HG02973 (cell line): ENCODE data around the gene RFX1.

Source experiments
- ATAC-seq: cut with Tn5 transposase; IDR thresholded peaks from one replicate; pipeline ENCODE4 v1.9.1; 2021; ENCODE audit warnings: moderate library complexity; ENCODE audit not compliant: unreplicated experiment

RFX1 gene

DNA sequence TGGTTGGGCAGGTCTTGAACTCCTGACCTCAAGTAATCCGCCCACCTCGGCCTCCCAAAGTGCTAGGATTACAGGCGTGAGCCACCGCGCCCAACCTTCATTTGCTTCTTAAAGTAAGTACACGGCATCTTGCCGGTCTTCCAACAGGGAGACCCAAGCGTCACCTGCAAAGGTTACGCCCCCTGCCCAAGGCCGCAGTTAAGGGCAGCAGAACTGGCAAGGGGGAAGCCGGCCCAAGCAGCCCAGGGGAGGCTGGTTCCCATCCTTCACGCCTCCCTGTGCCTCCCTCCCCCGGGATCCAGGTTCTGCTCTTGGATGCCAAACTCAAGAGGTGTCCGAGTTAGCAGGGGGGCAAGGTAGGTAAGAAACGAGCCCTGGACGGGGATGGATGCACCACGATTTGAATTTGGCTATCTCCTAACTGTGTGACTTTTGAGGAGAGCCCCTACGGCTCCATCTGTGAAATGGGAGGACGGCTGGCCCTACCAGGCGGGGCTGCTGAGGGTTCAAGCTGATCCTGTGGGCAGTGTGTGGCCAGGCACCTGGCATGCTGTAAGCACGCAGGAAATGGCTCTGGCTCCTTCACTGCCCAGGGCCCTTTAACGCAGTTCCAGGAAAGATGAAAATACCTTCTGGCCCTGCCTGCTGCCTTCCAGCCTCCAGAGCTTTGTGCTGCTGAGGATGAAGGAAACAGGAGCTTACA lies 9.0 kb downstream of the RFX1 start:
- ATAC-seq = no peak

GRCh38 chr19:13995878-13996765 lies 10.0 kb downstream of the RFX1 start:
- ATAC-seq = no peak

DNA sequence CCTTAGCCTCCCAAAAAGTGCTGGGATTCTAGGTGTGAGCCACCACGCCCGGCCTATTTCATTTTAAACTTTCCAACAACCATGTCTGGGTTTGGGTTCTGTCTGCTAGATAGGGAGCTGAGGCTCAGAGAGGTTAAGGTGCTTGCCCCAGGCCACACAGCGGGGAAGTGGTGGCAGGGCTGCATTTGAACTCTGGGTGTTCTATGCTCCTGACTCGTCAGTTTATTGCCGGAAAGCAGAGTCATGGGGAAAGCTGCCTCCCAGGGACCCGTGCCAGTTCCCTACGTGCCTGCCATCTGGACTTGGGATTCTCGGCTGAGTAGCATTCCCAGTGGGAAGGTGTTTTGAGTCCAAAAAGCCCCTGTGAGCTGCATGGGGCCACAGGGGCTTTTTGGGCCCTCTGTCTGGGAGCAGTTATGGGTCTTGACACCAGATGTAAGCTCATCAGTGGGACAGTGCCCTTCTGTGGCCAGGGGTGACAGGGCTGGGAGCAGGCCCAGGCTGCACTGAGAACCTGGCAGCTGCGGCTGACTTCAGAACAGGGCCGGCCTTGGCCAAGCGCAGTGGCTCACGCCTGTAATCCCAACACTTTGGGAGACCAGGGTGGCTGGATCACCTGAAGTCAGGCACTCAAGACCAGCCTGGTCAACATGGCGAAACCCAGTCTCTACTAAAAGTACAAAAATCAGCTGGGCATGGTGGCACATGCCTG lies 10.9 kb downstream of the RFX1 start:
- ATAC-seq = no peak

DNA sequence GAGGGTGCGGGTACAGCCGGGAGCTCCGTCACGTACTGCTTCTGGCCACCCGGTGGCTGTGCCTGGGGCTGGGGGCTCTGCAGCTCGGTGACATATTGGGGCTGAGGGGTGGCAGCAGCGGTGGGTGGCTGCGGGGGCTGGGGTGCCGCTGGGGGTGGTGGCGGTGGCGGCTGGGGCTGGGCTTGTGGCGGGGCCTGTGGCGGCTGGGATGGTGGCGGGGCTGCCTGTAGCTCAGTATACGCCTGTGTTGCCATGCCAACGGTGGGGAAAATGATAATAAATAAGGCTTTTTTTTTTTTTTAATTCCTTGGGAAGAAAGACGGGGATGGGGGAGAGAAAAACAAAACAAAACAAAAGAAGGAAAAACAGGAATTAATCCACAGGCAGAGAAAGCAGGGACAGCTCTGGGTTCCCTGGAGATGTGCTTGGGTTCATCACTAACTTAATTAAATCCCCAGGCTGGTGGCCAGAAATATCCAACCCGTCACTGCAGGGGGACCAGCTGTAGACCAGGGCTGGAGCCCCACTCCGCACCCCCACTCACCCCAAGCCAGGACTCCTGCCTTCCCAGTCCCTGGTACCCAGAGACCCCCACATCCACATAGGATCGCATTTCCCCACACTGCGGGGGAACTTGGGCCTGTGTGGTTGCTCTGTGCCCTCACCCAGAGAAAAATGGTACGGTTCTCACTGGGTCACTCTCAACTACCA lies 12.4 kb downstream of the RFX1 start:
- no peak for ATAC-seq

DNA sequence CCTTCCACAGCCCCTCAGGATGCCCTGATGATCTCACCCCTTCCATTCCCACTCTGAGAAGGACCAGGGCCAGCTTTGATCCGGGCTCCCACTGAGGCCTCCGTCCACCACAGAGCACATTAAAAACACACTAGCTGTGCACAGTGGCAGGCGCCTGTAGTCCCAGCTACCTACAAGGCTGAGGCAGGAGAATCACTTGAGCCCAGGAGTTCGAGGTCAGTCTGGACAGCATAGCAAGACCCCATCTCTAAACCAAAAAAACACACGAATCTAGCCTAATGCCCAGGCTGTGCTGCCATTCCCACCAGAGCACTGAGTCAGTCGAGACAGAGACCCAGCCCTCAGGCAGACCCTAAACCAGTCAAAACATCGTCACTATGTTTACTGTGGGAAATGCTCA lies 14.1 kb downstream of the RFX1 start:
- ATAC-seq = no peak

DNA sequence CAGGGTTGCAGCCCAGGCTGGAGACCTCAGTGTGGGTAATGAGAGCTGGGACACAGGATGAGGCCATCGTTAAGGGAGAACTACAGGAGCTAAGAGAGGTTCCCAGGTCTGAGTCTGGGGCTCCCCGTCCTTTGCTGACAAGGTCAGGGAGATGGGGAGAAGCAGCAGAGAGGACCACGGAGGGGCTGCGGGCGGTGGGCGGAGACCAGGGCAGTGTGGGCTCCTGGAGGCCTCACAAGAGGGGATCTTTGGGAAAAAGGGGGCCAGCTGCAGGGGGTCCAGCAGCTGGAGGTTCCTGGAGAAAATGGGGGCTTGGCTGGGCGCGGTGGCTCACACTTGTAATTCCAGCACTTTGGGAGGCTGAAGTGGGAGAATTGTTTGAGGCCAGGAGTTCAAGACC lies 16.0 kb downstream of the RFX1 start:
- ATAC-seq = no peak

- no peak for ATAC-seq
These were observed 16.6 kb downstream of the RFX1 start for GRCh38 chr19:13989487-13989886.

GRCh38 chr19:13987101-13987890 lies 18.8 kb downstream of the RFX1 start:
- ATAC-seq = no peak

GRCh38 chr19:13986348-13986904 lies 19.7 kb downstream of the RFX1 start:
- peak; percentile 67 for ATAC-seq

- ATAC-seq = peak; percentile 10
These were observed 20.3 kb downstream of the RFX1 start for GRCh38 chr19:13985771-13986347.

GRCh38 chr19:13984875-13985741 lies 21.0 kb downstream of the RFX1 start:
- ATAC-seq = no peak

- ATAC-seq = no peak
These were observed 21.9 kb downstream of the RFX1 start for GRCh38 chr19:13984186-13984585.

DNA sequence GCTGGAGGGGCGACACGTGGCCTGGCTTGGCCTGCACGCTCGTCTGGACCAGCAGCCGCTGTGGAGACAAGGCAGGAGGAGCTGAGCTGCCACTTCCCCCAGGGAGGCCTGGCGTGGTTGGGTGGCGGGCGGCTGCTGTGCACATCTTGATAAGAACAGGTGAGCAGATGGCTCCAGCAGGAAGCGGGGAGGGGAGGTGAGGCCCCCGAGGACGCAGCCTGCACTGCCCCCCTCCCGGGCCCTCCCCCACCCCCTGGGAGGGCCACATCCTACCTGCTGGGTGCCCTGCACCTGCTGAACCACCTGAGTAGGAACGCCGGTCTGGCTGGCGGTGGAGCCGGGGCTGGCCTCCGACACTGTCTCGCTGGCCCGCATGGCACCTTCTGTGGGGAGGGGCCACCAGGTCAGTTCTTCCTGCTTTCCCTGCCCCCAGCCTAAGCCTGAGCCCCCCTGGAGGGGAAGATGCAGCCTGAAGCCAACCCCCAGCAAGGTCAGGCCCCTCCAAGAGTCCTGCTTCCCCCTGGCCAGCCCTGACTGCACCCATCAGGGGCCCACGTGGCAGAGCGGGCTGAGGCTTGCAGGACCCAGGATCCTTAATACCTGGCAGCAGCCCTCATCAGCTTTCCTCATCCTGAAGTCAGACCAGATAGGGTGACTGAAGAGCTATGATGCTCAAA lies 22.8 kb downstream of the RFX1 start:
- ATAC-seq = no peak

- no peak for ATAC-seq
These were observed 23.3 kb downstream of the RFX1 start for GRCh38 chr19:13982773-13983172.

DNA sequence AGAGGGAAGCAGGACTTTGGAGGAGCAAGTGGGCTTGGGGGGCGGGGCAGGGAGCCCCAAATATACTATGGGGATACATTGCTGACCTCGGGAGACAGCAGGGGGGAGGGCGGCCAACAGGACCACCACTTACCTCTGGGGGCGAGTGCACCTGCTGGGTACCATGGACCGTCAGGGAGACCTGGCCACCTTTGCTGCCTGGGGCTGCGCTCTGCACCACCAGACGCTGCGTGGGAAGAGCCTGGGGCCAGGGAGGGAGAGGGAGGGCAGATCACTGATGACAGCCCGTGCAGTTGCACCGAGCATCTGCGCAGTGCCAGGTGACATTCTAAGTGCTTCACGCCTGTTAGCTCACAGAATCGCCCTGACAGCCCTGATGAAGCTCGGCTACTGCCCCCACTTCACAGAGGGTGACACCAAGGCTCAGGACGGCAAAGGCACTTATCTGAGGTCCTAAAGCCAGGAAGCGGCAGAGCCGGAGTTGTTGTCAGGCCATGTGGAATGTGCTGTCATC lies 24.1 kb downstream of the RFX1 start:
- no peak for ATAC-seq

GRCh38 chr19:13981467-13981866 lies 24.7 kb downstream of the RFX1 start:
- no peak for ATAC-seq

DNA sequence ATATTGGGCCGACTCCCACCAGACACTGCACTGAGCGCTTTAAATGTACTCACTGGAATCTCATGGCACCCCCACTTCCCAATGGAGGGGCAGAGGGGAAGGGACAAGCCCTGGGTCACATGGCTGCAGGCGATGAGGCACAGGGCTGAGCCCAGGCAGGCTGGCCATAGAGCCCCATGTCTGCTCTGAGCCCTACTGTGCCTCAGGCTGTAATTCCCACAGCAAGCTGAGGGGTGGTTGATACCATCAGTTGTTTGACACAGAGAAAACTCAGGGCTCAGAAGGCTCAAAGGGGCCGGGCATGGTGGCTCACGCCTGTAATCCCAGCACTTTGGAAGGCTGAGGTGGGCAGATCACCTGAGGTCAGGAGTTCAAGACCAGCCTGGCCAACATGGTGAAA lies 25.1 kb downstream of the RFX1 start:
- no peak for ATAC-seq

DNA sequence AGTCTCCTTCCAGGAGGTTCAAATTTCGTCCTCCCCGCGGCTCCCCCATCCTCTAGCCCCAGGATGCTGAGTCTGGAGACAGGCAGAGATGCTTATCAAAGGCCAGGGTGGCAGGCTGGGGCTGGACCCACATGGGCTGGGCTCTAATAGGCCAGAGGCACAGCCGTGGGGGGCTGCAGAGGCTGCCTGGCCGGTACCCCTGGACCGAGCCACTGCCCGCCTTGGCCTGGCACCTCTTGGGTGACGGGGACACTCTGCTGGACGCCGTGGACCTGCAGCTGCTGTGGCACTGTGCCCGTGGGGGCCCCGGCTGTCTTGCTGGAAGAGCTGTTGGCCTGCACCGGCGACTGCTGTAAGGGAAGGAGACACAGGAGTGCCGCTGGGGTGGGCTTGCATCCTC lies 25.8 kb downstream of the RFX1 start:
- ATAC-seq = no peak
